Peyer's patch (tissue), 4 donors: Measurements from ENCODE around the gene GPC5. TPM values are rescaled to one million over a fixed set of nuclear protein-coding genes. Genes with fewer than 3 reads are reported as not detected.

Experiments used
- DNase-seq, 3 donors: peaks; one replicate each; pipeline ENCODE4 v3.0.0-alpha.2; 2017 to 2019
- H3K27ac ChIP-seq, 4 donors: fragments of 200-600 bp; sonication (generic); one replicate each; pipeline ENCODE4 v1.5.1; 2016 to 2019
- H3K27me3 ChIP-seq, 2 donors: fragments of 200-600 bp; sonication (generic); one replicate each; pipeline ENCODE4 v1.5.1; 2019
- H3K36me3 ChIP-seq, 3 donors: fragments of 200-600 bp; sonication (generic); one replicate each; pipeline ENCODE4 v1.5.1; 2016 to 2019
- H3K4me1 ChIP-seq, 4 donors: fragments of 200-600 bp; sonication (generic); one replicate each; pipeline ENCODE4 v1.5.1; 2016 to 2019
- H3K4me3 ChIP-seq, 4 donors: fragments of 200-600 bp; sonication (generic); 1 replicate in 3 of 4; 2 replicates in 1 of 4; pipeline ENCODE4 v1.5.1; 2016 to 2019; ENCODE audit warnings: mild to moderate bottlenecking in 1 of 4
- H3K9me3 ChIP-seq, 4 donors: fragments of 200-600 bp; sonication (generic); one replicate each; pipeline ENCODE4 v1.5.1; 2016 to 2019; ENCODE audit warnings: mild to moderate bottlenecking in 1 of 4
- CTCF ChIP-seq, 6 experiments: fragments of 450-650 bp in 4 of 6; fragments of 200-600 bp in 2 of 6; sonication (generic) in 1 of 6; IDR thresholded peaks; one replicate each; pipeline ENCODE4 v1.5.1; 2017 to 2019; ENCODE audit warnings: antibody characterized with exemption in 6 of 6, mild to moderate bottlenecking in 3 of 6, moderate library complexity in 1 of 6
- POLR2A ChIP-seq, 2 donors: fragments of 450-650 bp; IDR thresholded peaks; one replicate each; pipeline ENCODE4 v1.5.1; 2017; ENCODE audit warnings: antibody characterized with exemption in 2 of 2, mild to moderate bottlenecking in 2 of 2, moderate library complexity in 2 of 2
- total RNA-seq, 4 donors: library from RNA; depleted of rRNA; stranded (reverse); fragments of >200 nt; gene quantifications; one replicate each; pipeline ENCODE4 v1.1.0, GENCODE V29; 2016

Gene GPC5
- total RNA-seq, 4 donors from 2014 or later: 4.1 TPM; not detected in 3

GRCh38 chr13:91368101-91368500 is 30.3 kb upstream of the GPC5 start:
- H3K27me3 ChIP-seq: no peaks in the 10 kb centered on the region
- H3K27ac ChIP-seq: no peak overlapping the region
- H3K36me3 ChIP-seq: no peaks in the 10 kb centered on the region
- no peaks in the 10 kb centered on the region for H3K9me3 ChIP-seq
- DNase-seq: no peak
- no peak for TF ChIP-seq POLR2A (IDR thresholded peaks at IDR 0.05)
- TF ChIP-seq CTCF (IDR thresholded peaks at IDR 0.05): no peak
- no peaks in the 10 kb centered on the region for H3K4me1 ChIP-seq
- no peak overlapping the region for H3K4me3 ChIP-seq

GRCh38 chr13:91368676-91369440 is 29.6 kb upstream of the GPC5 start:
- no peak overlapping the region for H3K27ac ChIP-seq

GRCh38 chr13:91369441-91369831 is 29.0 kb upstream of the GPC5 start:
- Histone ChIP-seq H3K27me3 (no peaks in the 10 kb centered on the region), H3K9me3 (no peaks in the 10 kb centered on the region), H3K36me3 (no peaks in the 10 kb centered on the region), H3K4me3 (no peak overlapping the region), H3K27ac (no peak overlapping the region), H3K4me1 (no peaks in the 10 kb centered on the region)
- DNase-seq: no peak
- TF ChIP-seq CTCF (IDR thresholded peaks at IDR 0.05): no peak
- no peak for TF ChIP-seq POLR2A (IDR thresholded peaks at IDR 0.05)

More at GRCh38 chr13:91368676-91369440, 29.6 kb upstream of the GPC5 start:
- no peak overlapping the region for H3K4me3 ChIP-seq
- no peaks in the 10 kb centered on the region for H3K27me3 ChIP-seq
- TF ChIP-seq POLR2A (IDR thresholded peaks at IDR 0.05): no peak
- TF ChIP-seq CTCF (IDR thresholded peaks at IDR 0.05): no peak
- no peaks in the 10 kb centered on the region for H3K9me3 ChIP-seq
- no peaks in the 10 kb centered on the region for H3K4me1 ChIP-seq
- no peaks in the 10 kb centered on the region for H3K36me3 ChIP-seq
- DNase-seq: no peak

- DNase-seq: no peak
- Histone ChIP-seq H3K36me3 (no peaks in the 10 kb centered on the region), H3K9me3 (no peaks in the 10 kb centered on the region), H3K27ac (no peak overlapping the region), H3K27me3 (no peaks in the 10 kb centered on the region), H3K4me1 (no peaks in the 10 kb centered on the region), H3K4me3 (no peak overlapping the region)
- TF ChIP-seq CTCF (IDR thresholded peaks at IDR 0.05) (no peak), POLR2A (IDR thresholded peaks at IDR 0.05) (no peak)
These were observed 27.9 kb upstream of the GPC5 start for GRCh38 chr13:91370501-91370900.

GRCh38 chr13:91372911-91373310 is 25.5 kb upstream of the GPC5 start:
- H3K27me3 ChIP-seq: no peaks in the 10 kb centered on the region
- no peaks in the 10 kb centered on the region for H3K36me3 ChIP-seq
- H3K4me3 ChIP-seq: no peak overlapping the region
- H3K27ac ChIP-seq: no peak overlapping the region
- H3K4me1 ChIP-seq: no peaks in the 10 kb centered on the region
- no peak for TF ChIP-seq POLR2A (IDR thresholded peaks at IDR 0.05)
- no peak for TF ChIP-seq CTCF (IDR thresholded peaks at IDR 0.05)
- DNase-seq: no peak
- H3K9me3 ChIP-seq: no peaks in the 10 kb centered on the region
